GM21390 (cell line): ENCODE measurements around the gene HBE1.
"Not testable (repeated sequence)": the region's sequence is repeated elsewhere in the genome, so short reads cannot be mapped to it uniquely, and the experiment has no call there.

Experiments
- ATAC-seq: cut with Tn5 transposase; IDR thresholded peaks from one replicate; pipeline ENCODE4 v1.9.1; 2021; ENCODE audit not compliant: unreplicated experiment

The HBE1 gene

GRCh38 chr11:5253440-5253839, 16.3 kb downstream of the HBE1 start:
- not testable (repeated sequence) for ATAC-seq

DNA sequence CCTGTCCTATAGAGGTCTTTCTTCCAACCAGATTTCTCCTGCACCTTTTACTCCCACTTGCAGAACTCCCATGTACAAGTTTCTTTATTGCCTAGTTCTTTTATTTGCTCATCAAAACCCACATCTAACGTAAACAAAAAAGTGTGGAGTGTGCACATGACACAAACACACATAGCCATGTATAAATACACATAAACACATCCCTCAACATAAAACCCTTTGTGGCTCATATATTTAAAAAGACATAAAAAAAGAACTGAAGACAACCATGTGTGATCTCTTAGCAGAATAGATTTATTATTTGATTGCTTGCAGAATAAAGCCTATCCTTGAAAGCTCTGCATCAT, 16.9 kb downstream of the HBE1 start:
- ATAC-seq: no peak

- ATAC-seq: no peak
These were observed 17.4 kb downstream of the HBE1 start for GRCh38 chr11:5252192-5252918.

- ATAC-seq: no peak
These were observed 18.0 kb downstream of the HBE1 start for GRCh38 chr11:5251746-5252145.

- ATAC-seq: no peak
These were observed 19.1 kb downstream of the HBE1 start for GRCh38 chr11:5250543-5251204.

DNA sequence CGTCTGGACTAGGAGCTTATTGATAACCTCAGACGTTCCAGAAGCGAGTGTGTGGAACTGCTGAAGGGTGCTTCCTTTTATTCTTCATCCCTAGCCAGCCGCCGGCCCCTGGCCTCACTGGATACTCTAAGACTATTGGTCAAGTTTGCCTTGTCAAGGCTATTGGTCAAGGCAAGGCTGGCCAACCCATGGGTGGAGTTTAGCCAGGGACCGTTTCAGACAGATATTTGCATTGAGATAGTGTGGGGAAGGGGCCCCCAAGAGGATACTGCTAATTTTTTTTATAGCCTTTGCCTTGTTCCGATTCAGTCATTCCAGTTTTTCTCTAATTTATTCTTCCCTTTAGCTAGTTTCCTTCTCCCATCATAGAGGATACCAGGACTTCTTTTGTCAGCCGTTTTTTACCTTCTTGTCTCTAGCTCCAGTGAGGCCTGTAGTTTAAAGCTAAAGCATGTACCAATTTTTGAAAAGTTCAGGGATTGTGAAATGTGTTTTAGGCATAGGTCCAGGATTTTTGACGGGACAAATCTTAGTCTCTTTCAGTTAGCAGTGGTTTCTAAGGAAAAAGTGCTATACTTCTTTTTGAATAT, 19.8 kb downstream of the HBE1 start, which contains the start of gene HBG1:
TSS of gene HBG1 (minus strand) at position 51 of the 590 bp plus-strand sequence. CDS start 53 bp downstream, outside the sequence.
- ATAC-seq: not testable (repeated sequence)

DNA sequence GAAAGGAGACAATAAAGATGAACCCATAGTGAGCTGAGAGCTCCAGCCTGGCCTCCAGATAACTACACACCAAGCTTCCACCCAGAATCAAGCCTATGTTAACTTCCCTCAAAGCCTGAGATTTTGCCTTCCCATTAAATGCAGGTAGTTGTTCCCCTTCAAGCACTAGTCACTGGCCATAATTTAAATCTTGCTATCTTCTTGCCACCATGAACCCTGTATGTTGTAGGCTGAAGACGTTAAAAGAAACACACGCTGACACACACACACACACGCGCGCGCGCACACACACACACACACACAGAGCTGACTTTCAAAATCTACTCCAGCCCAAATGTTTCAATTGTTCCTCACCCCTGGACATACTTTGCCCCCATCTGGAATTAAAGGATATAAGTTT, 21.2 kb downstream of the HBE1 start:
- not testable (repeated sequence) for ATAC-seq

- ATAC-seq: no peak
These were observed 22.1 kb downstream of the HBE1 start for GRCh38 chr11:5247472-5248192.

- ATAC-seq: no peak
These were observed 22.8 kb downstream of the HBE1 start for GRCh38 chr11:5246772-5247471.

DNA sequence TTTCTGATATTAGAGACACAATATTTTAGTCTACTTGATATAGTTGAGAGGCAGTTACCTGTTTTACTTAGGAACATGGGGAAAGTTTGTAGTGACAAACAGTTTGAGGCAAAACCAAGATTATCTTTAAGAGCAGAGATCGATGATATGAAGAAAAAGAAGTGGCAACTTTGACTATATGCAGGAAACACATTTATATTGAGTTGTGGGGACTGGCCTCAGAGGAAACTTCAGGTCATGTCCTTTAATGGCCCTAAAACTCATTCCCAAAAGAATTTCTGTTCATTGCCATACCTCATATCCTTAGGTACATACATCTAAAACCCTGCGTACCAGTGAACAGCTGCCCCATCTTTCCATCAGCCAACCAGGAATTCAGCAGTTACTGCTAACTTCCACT, 24.6 kb downstream of the HBE1 start:
- no peak for ATAC-seq

DNA sequence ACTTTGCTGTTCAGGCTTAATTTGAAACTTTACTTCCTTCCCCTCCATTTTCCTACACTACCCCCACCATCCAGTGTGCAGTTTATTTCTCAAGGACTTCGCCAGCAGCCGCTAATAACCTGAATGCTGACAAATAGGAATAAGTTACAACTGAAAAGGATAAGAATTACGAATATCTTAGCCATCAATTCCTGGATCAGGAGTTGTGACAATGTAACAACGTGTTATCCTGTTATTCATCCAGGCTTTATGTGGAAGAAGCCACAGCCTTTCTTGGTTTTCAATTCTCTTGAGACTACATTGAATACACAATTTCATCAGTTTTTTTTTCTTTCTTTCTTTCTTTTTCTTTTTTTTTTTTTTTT, 25.9 kb downstream of the HBE1 start:
- no peak for ATAC-seq

DNA sequence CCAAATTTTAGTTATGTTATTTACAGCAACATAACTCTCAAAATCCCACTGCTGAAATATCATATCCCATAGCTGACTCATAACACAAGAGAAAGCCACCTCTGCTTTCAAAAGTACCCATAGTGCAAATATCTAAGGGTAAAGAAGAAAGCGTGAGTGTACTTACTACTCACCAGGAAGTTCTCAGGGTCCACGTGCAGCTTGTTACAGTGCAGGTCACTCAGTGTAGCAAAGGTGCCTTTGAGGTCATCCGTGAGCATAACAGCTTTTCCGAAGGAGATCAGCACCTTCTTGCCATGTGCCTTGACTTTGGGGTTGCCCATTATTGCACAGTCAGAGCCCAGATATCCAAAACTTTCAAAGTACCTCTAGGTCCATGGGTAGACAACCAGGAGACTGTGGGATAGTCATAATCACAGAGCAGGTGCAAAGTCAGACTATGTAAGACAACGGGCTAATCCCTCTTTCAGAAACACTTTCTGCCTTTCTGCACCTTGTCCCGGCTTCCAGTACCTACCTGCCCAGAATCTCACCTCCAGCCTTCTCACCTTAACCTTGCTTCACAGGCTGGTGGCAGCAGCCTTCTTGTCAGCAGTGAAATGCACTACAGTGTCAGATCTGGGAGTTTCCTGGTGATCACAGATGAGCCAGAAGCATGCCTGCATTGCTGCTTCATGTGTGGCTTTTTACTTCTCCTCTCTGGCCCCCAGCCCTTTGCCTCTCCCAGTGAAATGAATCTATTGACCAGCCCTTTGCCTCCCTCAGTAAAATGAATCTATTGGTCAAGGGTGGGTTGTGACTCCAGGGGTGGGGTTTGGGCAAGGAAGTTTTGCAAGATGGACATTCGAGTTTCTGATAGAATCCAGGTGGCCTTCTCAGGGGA, 26.6 kb downstream of the HBE1 start:
- ATAC-seq: peak; percentile 68

DNA sequence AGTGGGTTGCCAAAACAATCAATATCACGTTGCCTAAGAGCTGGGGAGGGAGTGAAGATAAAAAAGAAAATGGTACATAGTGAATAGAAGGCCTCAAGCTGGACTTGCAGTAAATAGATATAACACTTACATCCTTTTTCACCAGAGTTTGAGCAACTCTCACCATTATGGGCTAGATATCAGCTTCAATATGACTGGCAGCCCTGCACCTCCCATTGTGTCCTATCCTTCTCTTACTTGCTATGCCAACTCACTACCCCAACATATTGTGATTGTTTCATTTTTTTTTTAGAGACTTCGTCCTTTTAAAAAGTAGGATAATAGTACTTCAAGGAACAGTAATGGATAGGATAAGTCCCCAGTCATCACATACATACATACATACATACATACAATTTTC, 27.5 kb downstream of the HBE1 start:
- no peak for ATAC-seq

DNA sequence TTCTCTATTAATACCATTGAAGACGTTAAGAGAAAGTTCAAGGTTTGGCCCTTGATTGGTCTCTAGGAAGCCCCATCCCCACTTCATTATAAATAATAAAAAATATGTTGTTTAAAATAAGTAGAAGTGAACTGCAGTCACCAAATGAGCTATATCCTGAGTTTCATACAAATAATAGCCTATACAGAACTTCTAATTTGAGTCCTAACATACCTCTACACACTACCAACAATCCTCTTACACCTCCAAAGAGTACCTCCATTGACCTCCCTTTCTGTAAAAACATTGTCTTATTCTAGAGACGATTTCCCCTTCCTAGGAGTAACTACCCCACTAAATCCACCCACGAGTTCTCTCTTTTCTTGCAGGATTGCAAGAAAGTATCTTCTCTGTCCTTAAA, 28.3 kb downstream of the HBE1 start:
- no peak for ATAC-seq

DNA sequence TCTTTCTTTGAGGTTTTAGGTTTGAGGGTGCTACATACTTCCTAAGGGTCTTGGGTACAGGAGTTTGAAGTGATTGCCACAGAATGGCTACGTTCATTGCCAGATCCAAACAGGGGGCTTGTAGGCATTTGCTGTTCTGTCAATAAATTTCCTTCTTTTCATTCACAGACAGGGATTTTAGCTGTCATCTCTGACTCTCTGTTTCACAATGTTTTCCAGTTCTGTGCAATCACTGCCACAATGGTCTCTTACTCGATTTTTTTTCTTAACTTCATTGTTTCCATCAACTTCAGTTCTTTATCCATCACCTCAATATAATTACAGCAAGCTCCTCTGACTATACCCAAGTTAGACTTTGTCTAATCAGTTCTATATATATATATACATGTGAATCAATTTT, 29.3 kb downstream of the HBE1 start:
- no peak for ATAC-seq

DNA sequence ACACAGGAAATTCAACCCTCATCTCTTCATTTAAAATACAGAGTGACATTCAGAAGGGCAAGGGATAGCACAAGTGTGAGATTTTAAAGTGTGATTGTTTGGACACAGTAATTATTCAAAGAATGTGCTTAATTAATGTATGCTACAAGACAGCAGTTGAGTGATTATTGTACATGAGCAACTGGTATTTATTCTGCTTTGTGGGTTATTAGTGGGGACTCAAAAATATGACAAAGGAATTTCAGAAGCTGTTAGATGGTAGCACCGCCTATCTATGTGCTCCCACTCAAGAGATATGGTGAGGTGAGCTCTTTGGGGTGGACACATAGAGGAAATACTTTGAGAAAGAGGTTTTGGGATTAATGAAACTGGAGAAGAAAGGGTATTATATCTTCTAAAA, 29.7 kb downstream of the HBE1 start:
- no peak for ATAC-seq

DNA sequence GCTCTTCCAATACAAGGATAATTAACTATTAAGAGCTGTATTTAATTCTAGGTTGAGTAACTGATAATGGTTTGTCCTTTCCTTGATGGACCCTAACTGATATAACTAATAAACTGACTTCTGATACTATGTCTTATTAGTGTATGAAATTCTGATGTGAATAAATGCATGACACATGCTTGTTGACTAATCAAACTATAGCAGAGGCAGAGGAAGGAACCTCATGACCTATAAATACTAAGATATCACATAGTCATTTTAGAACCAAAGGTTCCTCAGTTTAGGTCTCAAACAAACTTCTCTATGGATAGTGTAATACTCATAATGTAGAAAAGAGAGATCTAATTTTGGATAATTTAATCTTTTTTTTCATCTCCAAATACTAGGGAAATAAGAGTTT, 30.7 kb downstream of the HBE1 start:
- no peak for ATAC-seq

DNA sequence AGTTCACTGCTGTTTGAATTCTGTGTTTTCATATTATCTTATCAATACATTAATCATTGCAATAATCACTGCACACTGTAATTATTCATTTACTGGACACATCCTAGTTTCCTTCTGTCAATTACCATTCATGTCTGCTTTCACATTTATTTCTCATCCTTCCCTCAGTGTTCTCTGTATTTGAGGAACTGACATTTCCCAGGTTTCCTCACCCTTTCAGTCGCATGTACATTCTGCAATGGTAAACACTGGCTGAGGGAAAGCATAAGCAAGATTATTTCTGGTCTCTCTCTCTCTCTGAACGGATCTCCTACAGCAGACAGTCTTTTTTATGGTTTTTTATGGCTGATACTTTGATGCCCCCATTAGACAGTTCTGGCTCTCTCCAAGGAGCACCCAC, 31.3 kb downstream of the HBE1 start:
- ATAC-seq: no peak

- ATAC-seq: no peak
These were observed 32.3 kb downstream of the HBE1 start for GRCh38 chr11:5237420-5237819.
